ENCODE results near the gene IRF2BP2. TPM values are rescaled to one million over a fixed set of nuclear protein-coding genes. Genes with fewer than 3 reads are reported as not detected.

The IRF2BP2 gene
- polyA plus RNA-seq, 2 of the 4 experiments (the other 2 are of a cell fraction) = 38.2 to 53.5 TPM

DNA sequence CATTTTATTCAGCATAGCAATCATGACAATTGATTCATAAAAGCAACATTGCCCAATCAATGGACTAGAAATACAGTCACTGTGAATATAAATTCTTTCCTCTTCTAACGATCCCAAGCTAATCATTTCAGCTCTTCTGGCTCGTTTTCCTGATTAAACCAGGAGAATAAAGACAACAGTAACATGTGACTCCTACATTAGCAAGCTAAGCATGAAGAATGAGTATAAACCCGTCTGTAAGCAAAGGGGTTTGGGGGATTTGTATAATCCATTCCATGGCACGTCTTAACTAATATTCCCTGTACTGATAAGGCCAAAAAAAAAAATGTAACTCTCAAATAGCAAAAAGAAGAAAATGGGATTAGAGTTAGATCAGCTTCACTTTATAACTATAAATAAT lies 21.6 kb downstream of the IRF2BP2 start (continued):
- TF ChIP-seq, protein P1, sequence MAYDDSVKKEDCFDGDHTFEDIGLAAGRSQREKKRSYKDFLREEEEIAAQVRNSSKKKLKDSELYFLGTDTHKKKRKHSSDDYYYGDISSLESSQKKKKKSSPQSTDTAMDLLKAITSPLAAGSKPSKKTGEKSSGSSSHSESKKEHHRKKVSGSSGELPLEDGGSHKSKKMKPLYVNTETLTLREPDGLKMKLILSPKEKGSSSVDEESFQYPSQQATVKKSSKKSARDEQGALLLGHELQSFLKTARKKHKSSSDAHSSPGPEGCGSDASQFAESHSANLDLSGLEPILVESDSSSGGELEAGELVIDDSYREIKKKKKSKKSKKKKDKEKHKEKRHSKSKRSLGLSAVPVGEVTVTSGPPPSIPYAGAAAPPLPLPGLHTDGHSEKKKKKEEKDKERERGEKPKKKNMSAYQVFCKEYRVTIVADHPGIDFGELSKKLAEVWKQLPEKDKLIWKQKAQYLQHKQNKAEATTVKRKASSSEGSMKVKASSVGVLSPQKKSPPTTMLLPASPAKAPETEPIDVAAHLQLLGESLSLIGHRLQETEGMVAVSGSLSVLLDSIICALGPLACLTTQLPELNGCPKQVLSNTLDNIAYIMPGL (CRISPR knock-in tag; IDR thresholded peaks at IDR 0.05; ENCODE audit: borderline replicate concordance) = no peak

DNA sequence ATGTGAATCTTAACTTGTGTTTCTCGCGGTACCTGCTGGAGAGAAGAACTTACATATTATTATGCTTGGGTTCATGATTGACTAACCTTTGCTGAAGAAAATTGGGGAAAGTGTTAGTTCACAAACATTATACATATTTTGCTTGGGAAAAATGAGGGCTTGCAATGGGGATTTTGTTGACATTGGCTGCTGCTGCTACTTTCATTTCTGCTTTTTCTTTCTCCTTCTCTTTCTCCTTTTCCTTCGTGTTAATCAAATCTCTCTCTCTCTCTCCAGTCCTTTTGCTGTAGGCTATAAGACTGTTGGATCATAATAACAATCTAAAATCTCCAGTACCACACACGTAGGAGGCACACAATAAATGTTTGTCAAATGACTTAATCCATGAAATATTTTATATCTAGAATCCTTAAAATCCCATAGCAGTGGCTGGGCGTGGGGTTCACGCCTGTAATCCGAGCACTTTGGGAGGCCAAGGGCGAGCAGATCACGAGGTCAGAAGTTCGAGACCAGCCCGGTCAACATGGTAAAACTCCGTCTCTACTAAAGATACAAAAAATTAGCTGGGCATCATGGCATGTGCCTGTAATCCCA lies 23.0 kb downstream of the IRF2BP2 start:
- POLR2A ChIA-PET = no interaction called here
- no peaks in the 10 kb centered on the region for H3K9me3 ChIP-seq

DNA sequence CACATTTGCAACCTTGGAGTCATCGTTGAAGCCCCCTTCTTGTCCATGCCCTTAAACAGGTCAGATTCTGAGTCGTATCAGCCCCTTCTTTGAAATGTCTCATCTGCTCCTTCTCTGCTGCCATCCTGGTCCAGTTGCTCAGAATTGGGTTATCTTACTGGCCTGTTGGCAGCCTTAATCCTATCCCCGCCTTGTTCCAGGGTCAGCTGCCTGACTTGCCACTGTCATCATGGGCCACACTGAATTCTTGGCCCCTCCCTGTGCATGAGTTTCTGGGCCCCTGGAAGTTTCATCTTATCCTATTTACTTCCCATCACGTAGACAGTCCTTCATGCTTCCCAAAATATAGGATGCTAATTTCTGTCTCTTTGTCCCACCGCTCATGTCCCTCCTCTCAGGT lies 23.7 kb downstream of the IRF2BP2 start:
- CTCF ChIA-PET = interaction anchor here (0.6 to 1.7 kb wide), 2 partner anchors 11 to 88 kb away, joined by 3 to 4 read pairs; no protein-coding TSS in a partner anchor

More for the DNA sequence above, 23.0 kb downstream of the IRF2BP2 start:
- ATAC-seq (no peak), DNase-seq (ENCODE audit: low read depth in 1 of 2, low spot score in 1 of 2) (no peak), FAIRE-seq (no peak)
- peaks cover 12% of the 10 kb centered on the region for H3K4me1 ChIP-seq
- no peak overlapping the region for H3K4me3 ChIP-seq
- WGBS (ENCODE audit: missing lambda C conversion rate) = 57% methylated on average over 12 of the region's 12 CpGs
- H3K27ac ChIP-seq = peak overlapping the region in 1 of 2 experiments; percentile 20; a peak in 1 of 6 replicates
- no peak for TF ChIP-seq HOXB5 (CRISPR knock-in tag; IDR thresholded peaks at IDR 0.05)
- TF ChIP-seq CEBPB (IDR thresholded peaks at IDR 0.05) = no peak
- H3K4me2 ChIP-seq = peak overlapping the region; percentile 43
- CTCF ChIA-PET = interaction anchor here (0.6 to 1.7 kb wide), 2 partner anchors 11 to 89 kb away, joined by 3 to 4 read pairs; no protein-coding TSS in a partner anchor

More for the DNA sequence above, 23.7 kb downstream of the IRF2BP2 start:
- POLR2A ChIA-PET = no interaction called here
- no peak for TF ChIP-seq MAZ (IDR thresholded peaks at IDR 0.05; ENCODE audit: borderline replicate concordance, low read depth, low read length)
- TF ChIP-seq POLR2A (IDR thresholded peaks at IDR 0.05; ENCODE audit: low read length) = no peak
- no peak for TF ChIP-seq JUN (IDR thresholded peaks at IDR 0.05)
- TF ChIP-seq HDAC2 (IDR thresholded peaks at IDR 0.05) = no peak
- no peak for TF ChIP-seq KDM1A (IDR thresholded peaks at IDR 0.05; ENCODE audit: low read depth)
- TF ChIP-seq, protein P2, sequence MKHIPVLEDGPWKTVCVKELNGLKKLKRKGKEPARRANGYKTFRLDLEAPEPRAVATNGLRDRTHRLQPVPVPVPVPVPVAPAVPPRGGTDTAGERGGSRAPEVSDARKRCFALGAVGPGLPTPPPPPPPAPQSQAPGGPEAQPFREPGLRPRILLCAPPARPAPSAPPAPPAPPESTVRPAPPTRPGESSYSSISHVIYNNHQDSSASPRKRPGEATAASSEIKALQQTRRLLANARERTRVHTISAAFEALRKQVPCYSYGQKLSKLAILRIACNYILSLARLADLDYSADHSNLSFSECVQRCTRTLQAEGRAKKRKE (CRISPR knock-in tag; IDR thresholded peaks at IDR 0.05; ENCODE audit: low read depth) = no peak
- TF ChIP-seq, protein P3, sequence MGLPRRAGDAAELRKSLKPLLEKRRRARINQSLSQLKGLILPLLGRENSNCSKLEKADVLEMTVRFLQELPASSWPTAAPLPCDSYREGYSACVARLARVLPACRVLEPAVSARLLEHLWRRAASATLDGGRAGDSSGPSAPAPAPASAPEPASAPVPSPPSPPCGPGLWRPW (IDR thresholded peaks at IDR 0.05) = no peak
- TF ChIP-seq, protein P4, sequence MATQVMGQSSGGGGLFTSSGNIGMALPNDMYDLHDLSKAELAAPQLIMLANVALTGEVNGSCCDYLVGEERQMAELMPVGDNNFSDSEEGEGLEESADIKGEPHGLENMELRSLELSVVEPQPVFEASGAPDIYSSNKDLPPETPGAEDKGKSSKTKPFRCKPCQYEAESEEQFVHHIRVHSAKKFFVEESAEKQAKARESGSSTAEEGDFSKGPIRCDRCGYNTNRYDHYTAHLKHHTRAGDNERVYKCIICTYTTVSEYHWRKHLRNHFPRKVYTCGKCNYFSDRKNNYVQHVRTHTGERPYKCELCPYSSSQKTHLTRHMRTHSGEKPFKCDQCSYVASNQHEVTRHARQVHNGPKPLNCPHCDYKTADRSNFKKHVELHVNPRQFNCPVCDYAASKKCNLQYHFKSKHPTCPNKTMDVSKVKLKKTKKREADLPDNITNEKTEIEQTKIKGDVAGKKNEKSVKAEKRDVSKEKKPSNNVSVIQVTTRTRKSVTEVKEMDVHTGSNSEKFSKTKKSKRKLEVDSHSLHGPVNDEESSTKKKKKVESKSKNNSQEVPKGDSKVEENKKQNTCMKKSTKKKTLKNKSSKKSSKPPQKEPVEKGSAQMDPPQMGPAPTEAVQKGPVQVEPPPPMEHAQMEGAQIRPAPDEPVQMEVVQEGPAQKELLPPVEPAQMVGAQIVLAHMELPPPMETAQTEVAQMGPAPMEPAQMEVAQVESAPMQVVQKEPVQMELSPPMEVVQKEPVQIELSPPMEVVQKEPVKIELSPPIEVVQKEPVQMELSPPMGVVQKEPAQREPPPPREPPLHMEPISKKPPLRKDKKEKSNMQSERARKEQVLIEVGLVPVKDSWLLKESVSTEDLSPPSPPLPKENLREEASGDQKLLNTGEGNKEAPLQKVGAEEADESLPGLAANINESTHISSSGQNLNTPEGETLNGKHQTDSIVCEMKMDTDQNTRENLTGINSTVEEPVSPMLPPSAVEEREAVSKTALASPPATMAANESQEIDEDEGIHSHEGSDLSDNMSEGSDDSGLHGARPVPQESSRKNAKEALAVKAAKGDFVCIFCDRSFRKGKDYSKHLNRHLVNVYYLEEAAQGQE (IDR thresholded peaks at IDR 0.05) = no peak
- no peak for TF ChIP-seq EHF (CRISPR knock-in tag; IDR thresholded peaks at IDR 0.05)
- TF ChIP-seq RARB (CRISPR knock-in tag; IDR thresholded peaks at IDR 0.05) = no peak
- TF ChIP-seq, protein P1 (CRISPR knock-in tag; IDR thresholded peaks at IDR 0.05; ENCODE audit: borderline replicate concordance) = no peak
- no peak for TF ChIP-seq EHMT2 (IDR thresholded peaks at IDR 0.05; ENCODE audit: low read depth)
- no peak for TF ChIP-seq ZC3H11A (IDR thresholded peaks at IDR 0.05)
- DNase-seq (ENCODE audit: low read depth in 1 of 2, low spot score in 1 of 2) = no peak
- ATAC-seq = no peak
- Histone ChIP-seq H3K27ac (no peak overlapping the region), H3K4me3 (no peak overlapping the region), H3K4me2 (no peak overlapping the region), H3K4me1 (peaks cover 12% of the 10 kb centered on the region), H3K9me3 (no peaks in the 10 kb centered on the region)
- FAIRE-seq = no peak
- 96% methylated on average over 5 of the region's 5 CpGs for WGBS (ENCODE audit: missing lambda C conversion rate)

All from A549 (cell line).